GM23248 (cell line): ENCODE data around the gene KCND2. TPM values are rescaled to one million over a fixed set of nuclear protein-coding genes. Genes with fewer than 3 reads are reported as not detected.

Experiments
- DNase-seq: peaks from one replicate; pipeline ENCODE4 v3.0.0-alpha.2; 2015
- H2AFZ ChIP-seq: fragments of 200-600 bp; sonication (generic); 2 replicates; pipeline ENCODE4 v1.6.1; 2016; ENCODE audit warnings: antibody characterized with exemption
- H3F3A ChIP-seq: fragments of 200-600 bp; sonication (generic); 2 replicates; pipeline ENCODE4 v1.6.1; 2016; ENCODE audit warnings: mild to moderate bottlenecking, antibody characterized with exemption, mixed run types; ENCODE audit not compliant: insufficient read depth
- H3K27ac ChIP-seq: fragments of 200-600 bp; sonication (generic); 2 replicates; pipeline ENCODE4 v1.5.1; 2016; ENCODE audit warnings: mild to moderate bottlenecking
- H3K27me3 ChIP-seq: fragments of 200-600 bp; sonication (generic); replicated peaks from 2 replicates; pipeline ENCODE4 v1.6.1; 2016; ENCODE audit warnings: mild to moderate bottlenecking; ENCODE audit not compliant: insufficient read depth
- H3K36me3 ChIP-seq: fragments of 200-600 bp; sonication (generic); 2 replicates; pipeline ENCODE4 v1.6.1; 2016; ENCODE audit warnings: low read depth, mild to moderate bottlenecking
- H3K4me1 ChIP-seq: fragments of 200-600 bp; sonication (generic); 2 replicates; pipeline ENCODE4 v1.6.1; 2016; ENCODE audit warnings: mild to moderate bottlenecking; ENCODE audit not compliant: insufficient read depth
- H3K4me2 ChIP-seq: fragments of 200-600 bp; sonication (generic); one replicate; pipeline ENCODE4 v1.6.1; 2016; ENCODE audit warnings: mild to moderate bottlenecking; ENCODE audit not compliant: unreplicated experiment
- H3K4me3 ChIP-seq: fragments of 200-600 bp; sonication (generic); 2 replicates; pipeline ENCODE4 v1.5.1; 2016; ENCODE audit warnings: mild to moderate bottlenecking
- H3K79me2 ChIP-seq: fragments of 200-600 bp; sonication (generic); 2 replicates; pipeline ENCODE4 v1.6.1; 2016; ENCODE audit warnings: mild to moderate bottlenecking; ENCODE audit not compliant: insufficient read depth
- H3K9ac ChIP-seq: fragments of 200-600 bp; sonication (generic); 2 replicates; pipeline ENCODE4 v1.6.1; 2016; ENCODE audit warnings: mild to moderate bottlenecking
- H3K9me2 ChIP-seq: fragments of 200-600 bp; sonication (generic); 2 replicates; pipeline ENCODE4 v1.6.1; 2016; ENCODE audit warnings: mixed run types, mild to moderate bottlenecking, moderate library complexity; ENCODE audit not compliant: insufficient read depth
- H3K9me3 ChIP-seq: fragments of 200-600 bp; sonication (generic); one replicate; pipeline ENCODE4 v1.6.1; 2017; ENCODE audit warnings: low read depth
- H4K20me1 ChIP-seq: fragments of 200-600 bp; sonication (generic); 2 replicates; pipeline ENCODE4 v1.6.0; 2016; ENCODE audit not compliant: insufficient read depth
- EZH2 ChIP-seq: fragments of 200-600 bp; sonication (generic); IDR thresholded peaks from 2 replicates; pipeline ENCODE4 v1.6.1; 2018; ENCODE audit warnings: antibody characterized with exemption, mild to moderate bottlenecking; ENCODE audit not compliant: insufficient read depth, poor library complexity, severe bottlenecking
- EZH2phosphoT487 ChIP-seq: fragments of 200-600 bp; sonication (generic); IDR thresholded peaks from 2 replicates; pipeline ENCODE4 v1.6.1; 2018; ENCODE audit warnings: antibody characterized with exemption, moderate library complexity, mild to moderate bottlenecking, low read depth; ENCODE audit not compliant: insufficient read depth
- WGBS, 2 experiments: methylation state at CpG; one replicate each; pipeline ENCODE4 v1.1.6; 2015 to 2017; ENCODE audit warnings: low lambda C conversion rate in 2 of 2, low coverage in 1 of 2; ENCODE audit errors: missing lambda C conversion rate in 2 of 2; 5-methylcytosine and 5-hydroxymethylcytosine counted together
- in situ Hi-C: fragments of 300-500 bp; cut with MboI; formaldehyde crosslinking; loops from 2 replicates; pipeline ENCODE4 v1.15.0; 2020
- polyA plus RNA-seq: library from polyadenylated mRNA; unstranded; fragments of >200 nt; fragmentation: Nextera tagmentation; extraction: Ambion mirVana; gene quantifications from 2 replicates; pipeline ENCODE4 v1.2.1, GENCODE V29; 2016
- total RNA-seq: library from RNA; depleted of rRNA; stranded (reverse); fragments of >200 nt; shearing (Covaris generic); gene quantifications from 2 replicates; pipeline ENCODE4 v1.2.3, GENCODE V29; 2014

The KCND2 gene
- total and polyA plus RNA-seq, 2 experiments from 2014 or later, result 0.35 to 1.5 TPM

DNA sequence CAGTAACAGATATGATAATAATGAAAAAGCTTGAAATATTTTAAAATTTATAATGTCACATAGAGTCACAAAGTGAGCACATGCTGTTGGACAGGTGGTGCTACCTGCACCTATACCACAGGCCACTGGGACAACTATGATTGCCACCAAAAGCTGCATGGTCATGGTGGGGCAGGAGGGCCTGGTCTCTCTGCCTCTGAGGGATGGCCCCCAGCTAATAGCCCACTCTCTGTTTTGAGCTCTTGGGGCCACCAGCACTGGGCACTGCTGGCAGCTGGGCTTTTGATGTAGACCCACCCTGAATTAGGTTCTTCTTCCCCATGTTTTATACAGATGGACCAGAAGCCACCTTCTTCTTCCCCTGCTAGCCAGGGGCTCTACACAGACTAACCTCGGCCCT is 265.4 kb downstream of the KCND2 start:
- no peaks in the 10 kb centered on the region for H3K79me2 ChIP-seq
- WGBS, 2 experiments, result 20 to 33% methylated on average over 1 of the region's 1 CpG
- H3K4me1 ChIP-seq, result no peaks in the 10 kb centered on the region
- TF ChIP-seq EZH2 (no peak), EZH2phosphoT487 (no peak)
- no peaks in the 10 kb centered on the region for H3F3A ChIP-seq
- no peaks in the 10 kb centered on the region for H3K27me3 ChIP-seq
- no peaks in the 10 kb centered on the region for H3K9me3 ChIP-seq
- H4K20me1 ChIP-seq, result no peaks in the 10 kb centered on the region
- H3K27ac ChIP-seq, result no peak overlapping the region
- no peak overlapping the region for H3K9ac ChIP-seq
- no peaks in the 10 kb centered on the region for H3K36me3 ChIP-seq
- in situ Hi-C loops, result no loop called here
- no peaks in the 10 kb centered on the region; the same call in 1 of the 2 replicates for H3K9me2 ChIP-seq
- H2AFZ ChIP-seq, result no peak overlapping the region
- no peak overlapping the region for H3K4me2 ChIP-seq
- no peak for DNase-seq
- H3K4me3 ChIP-seq, result no peak overlapping the region

GRCh38 chr7:120539321-120539720 is 266.3 kb downstream of the KCND2 start:
- in situ Hi-C loops, result no loop called here
- DNase-seq, result peak; percentile 29

DNA sequence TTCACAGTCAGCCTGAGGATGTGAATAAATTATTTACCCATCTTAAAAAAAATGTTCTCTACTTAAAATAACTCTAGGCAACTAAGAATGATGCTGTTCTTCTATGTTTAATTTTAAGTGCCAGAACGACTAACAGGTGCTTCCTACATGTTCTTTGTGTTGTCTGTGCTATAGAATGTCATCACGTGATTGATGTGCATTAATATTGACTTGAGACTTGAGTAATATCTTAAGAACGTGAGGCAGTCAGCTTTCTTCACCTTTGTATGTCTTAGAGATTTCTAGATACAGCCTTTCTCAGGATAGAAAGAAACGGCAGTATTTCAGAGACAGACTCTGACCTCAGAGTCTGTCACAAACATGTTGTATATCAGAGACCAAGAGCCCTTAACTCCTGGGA is 274.6 kb downstream of the KCND2 start:
- 30 to 34% methylated on average over 4 of the region's 4 CpGs for WGBS, 2 experiments
- no peak overlapping the region for H3K27ac ChIP-seq

More at GRCh38 chr7:120539321-120539720, 266.3 kb downstream of the KCND2 start:
- H3K9me2 ChIP-seq, result no peaks in the 10 kb centered on the region; the same call in 1 of the 2 replicates
- no peak overlapping the region for H3K27ac ChIP-seq
- H3K4me2 ChIP-seq, result no peak overlapping the region
- no peak overlapping the region for H3K9ac ChIP-seq
- no peaks in the 10 kb centered on the region for H3K4me1 ChIP-seq
- no peak overlapping the region for H2AFZ ChIP-seq
- H3K79me2 ChIP-seq, result no peaks in the 10 kb centered on the region
- H3K27me3 ChIP-seq, result no peaks in the 10 kb centered on the region
- H3F3A ChIP-seq, result no peaks in the 10 kb centered on the region
- H3K9me3 ChIP-seq, result no peaks in the 10 kb centered on the region
- H3K36me3 ChIP-seq, result no peaks in the 10 kb centered on the region
- no peak for TF ChIP-seq EZH2
- no peak for TF ChIP-seq EZH2phosphoT487
- H4K20me1 ChIP-seq, result no peaks in the 10 kb centered on the region
- WGBS, 2 experiments, result 9 to 15% methylated on average over 5 of the region's 5 CpGs
- H3K4me3 ChIP-seq, result no peak overlapping the region

DNA sequence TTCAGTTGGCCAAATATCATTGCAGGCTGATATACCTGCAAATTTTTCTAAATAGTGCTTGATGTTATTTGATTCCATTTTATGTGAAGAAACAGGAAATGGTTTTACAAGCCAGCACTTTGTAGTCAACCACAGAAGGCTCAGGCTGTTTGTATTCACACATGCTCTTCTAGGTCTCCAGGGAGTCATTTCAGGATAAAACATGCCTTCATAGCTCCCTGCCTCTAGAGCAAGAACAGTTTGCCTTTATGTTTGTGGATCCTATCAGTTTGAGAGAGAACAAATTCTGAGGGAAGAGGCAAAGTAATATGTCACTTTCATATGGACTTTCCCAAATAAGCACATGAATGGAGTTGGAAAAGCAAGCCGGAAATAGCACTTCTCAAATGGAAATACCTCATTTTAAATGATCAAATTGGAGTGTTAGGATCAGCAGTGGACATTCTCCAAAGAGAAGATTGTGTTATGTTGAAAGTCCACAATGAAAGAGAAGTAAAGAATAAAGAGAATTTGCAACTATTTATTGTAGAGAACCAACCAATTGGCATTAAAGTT is 277.6 kb downstream of the KCND2 start:
- no peaks in the 10 kb centered on the region for H3K9me2 ChIP-seq
- TF ChIP-seq EZH2phosphoT487 (no peak), EZH2 (no peak)
- no peak overlapping the region for H3K9ac ChIP-seq
- H3K4me1 ChIP-seq, result no peaks in the 10 kb centered on the region; the same call in 1 of the 2 replicates
- no peak overlapping the region for H3K4me3 ChIP-seq
- WGBS, 2 experiments, result 59 to 60% methylated on average over 1 of the region's 1 CpG
- H2AFZ ChIP-seq, result no peak overlapping the region
- H3K36me3 ChIP-seq, result no peaks in the 10 kb centered on the region
- H3K9me3 ChIP-seq, result no peaks in the 10 kb centered on the region
- in situ Hi-C loops, result loop anchor here (25.0 kb wide), 2 partner anchors 613 to 1288 kb away; no protein-coding TSS in a partner anchor
- DNase-seq, result peak; percentile 35
- no peak overlapping the region for H3K27ac ChIP-seq
- H3K27me3 ChIP-seq, result peaks cover 4% of the 10 kb centered on the region; the same call in 1 of the 2 replicates
- no peaks in the 10 kb centered on the region for H3K79me2 ChIP-seq
- H3F3A ChIP-seq, result no peaks in the 10 kb centered on the region
- no peaks in the 10 kb centered on the region for H4K20me1 ChIP-seq
- H3K4me2 ChIP-seq, result no peak overlapping the region

More for the DNA sequence above, 274.6 kb downstream of the KCND2 start:
- TF ChIP-seq EZH2phosphoT487, result no peak
- no peak for TF ChIP-seq EZH2
- H4K20me1 ChIP-seq, result no peaks in the 10 kb centered on the region
- no peaks in the 10 kb centered on the region; the same call in 1 of the 2 replicates for H3K4me1 ChIP-seq
- H3K9me2 ChIP-seq, result no peaks in the 10 kb centered on the region
- in situ Hi-C loops, result no loop called here
- H3F3A ChIP-seq, result no peaks in the 10 kb centered on the region
- no peak overlapping the region for H3K4me3 ChIP-seq
- no peaks in the 10 kb centered on the region for H3K9me3 ChIP-seq
- no peak overlapping the region for H3K9ac ChIP-seq
- no peak for DNase-seq
- no peaks in the 10 kb centered on the region for H3K79me2 ChIP-seq
- no peak overlapping the region for H2AFZ ChIP-seq
- H3K4me2 ChIP-seq, result no peak overlapping the region
- 0 out of 2 replicates have a peak, but pooled peaks cover 4% of the 10 kb centered on the region for H3K27me3 ChIP-seq
- H3K36me3 ChIP-seq, result no peaks in the 10 kb centered on the region
